Transverse colon (tissue), 4 donors: ENCODE results near the gene ATF3. TPM values are rescaled to one million over a fixed set of nuclear protein-coding genes. Genes with fewer than 3 reads are reported as not detected.
"Not testable (repeated sequence)": the region's sequence is repeated elsewhere in the genome, so short reads cannot be mapped to it uniquely, and the experiment has no call there.

Experiments
- DNase-seq: peaks from one replicate; pipeline ENCODE4 v3.0.0-alpha.2; 2019
- H3K27ac ChIP-seq, 4 donors: fragments of 200-600 bp; sonication (generic); 2 replicates each; pipeline ENCODE4 v1.5.1; 2016 to 2018; ENCODE audit warnings: inconsistent platforms in 4 of 4
- H3K27me3 ChIP-seq: fragments of 200-600 bp; sonication (generic); 2 replicates; pipeline ENCODE4 v1.5.1; 2017; ENCODE audit warnings: inconsistent platforms
- H3K36me3 ChIP-seq, 4 donors: fragments of 200-600 bp; sonication (generic); 2 replicates each; pipeline ENCODE4 v1.5.1; 2017 to 2019; ENCODE audit warnings: inconsistent platforms in 4 of 4
- H3K4me1 ChIP-seq, 4 donors: fragments of 200-600 bp; sonication (generic); 2 replicates each; pipeline ENCODE4 v1.5.1; 2017 to 2020; ENCODE audit warnings: inconsistent platforms in 4 of 4
- H3K4me3 ChIP-seq, 4 donors: fragments of 200-600 bp; sonication (generic); 1 replicate in 1 of 4; 2 replicates in 3 of 4; pipeline versions ENCODE4 v1.5.1 to v1.6.1; 2017 to 2019; ENCODE audit warnings: inconsistent platforms in 4 of 4
- H3K9me3 ChIP-seq, 2 donors: fragments of 200-600 bp; sonication (generic); 2 replicates each; pipeline ENCODE4 v1.5.1; 2017 to 2019; ENCODE audit warnings: inconsistent platforms in 2 of 2
- CTCF ChIP-seq, 5 experiments: fragments of 200-600 bp in 3 of 5; fragments of 450-650 bp in 2 of 5; sonication (generic) in 3 of 5; IDR thresholded peaks; 1 replicate in 2 of 5; 2 replicates in 3 of 5; pipeline ENCODE4 v1.5.1; 2016 to 2017; ENCODE audit warnings: antibody characterized with exemption in 5 of 5, inconsistent platforms in 3 of 5, mild to moderate bottlenecking in 2 of 5, moderate library complexity in 1 of 5
- EP300 ChIP-seq: sonication (generic); formaldehyde crosslinking; IDR thresholded peaks from one replicate; pipeline ENCODE4 v1.6.1; 2017; ENCODE audit warnings: antibody characterized with exemption, low read depth
- POLR2A ChIP-seq: fragments of 450-650 bp; IDR thresholded peaks from one replicate; pipeline ENCODE4 v1.6.1; 2016; ENCODE audit warnings: antibody characterized with exemption, mild to moderate bottlenecking, moderate library complexity
- POLR2AphosphoS5 ChIP-seq, 3 donors: sonication (generic); formaldehyde crosslinking; IDR thresholded peaks; one replicate each; pipeline ENCODE4 v1.6.1; 2016; ENCODE audit warnings: antibody characterized with exemption in 3 of 3
- WGBS, 2 donors: methylation state at CpG; one replicate each; pipeline ENCODE4 v1.1.5; 2018; ENCODE audit warnings: low coverage in 1 of 2; 5-methylcytosine and 5-hydroxymethylcytosine counted together
- in situ Hi-C, 4 donors: fragments of 200-750 bp; cut with MboI; loops; one replicate each; pipeline versions ENCODE4 v1.15.0 to v1.15.1; 2017; ENCODE audit warnings: low sequenced_read_pairs in 3 of 4, low pct_ligation_motif_present in 1 of 4, low pct_unique_long_range_greater_than_20kb in 1 of 4
- intact Hi-C: fragments of 100-400 bp; cut with DNase I; formaldehyde crosslinking; loops from one replicate; pipeline ENCODE4 v1.15.1; 2023; ENCODE audit warnings: low total_unique reads
- total RNA-seq, 4 donors: library from RNA; depleted of rRNA; stranded (reverse); fragments of >200 nt; gene quantifications; one replicate each; pipeline ENCODE4 v1.1.0, GENCODE V29; 2016

The ATF3 gene
- total RNA-seq, 4 donors from 2014 or later = 7.8 to 84.8 (median 46.1) TPM

GRCh38 chr1:212656730-212657129 is 48.2 kb downstream of the ATF3 start:
- TF ChIP-seq CTCF (IDR thresholded peaks at IDR 0.05) (no peak), EP300 (no peak), POLR2A (no peak), POLR2AphosphoS5 (IDR thresholded peaks at IDR 0.05) (no peak)
- Histone ChIP-seq H3K4me3 (no peak overlapping the region), H3K27ac (no peak overlapping the region), H3K9me3 (no peaks in the 10 kb centered on the region), H3K27me3 (peaks cover 3% of the 10 kb centered on the region), H3K36me3 (no peaks in the 10 kb centered on the region), H3K4me1 (no peaks in the 10 kb centered on the region)
- in situ Hi-C loops = loop anchor here (25.0 kb wide), 3 partner anchors 106 to 331 kb away; partner anchors contain the start of genes NSL1 (in 1 of the 4) and TATDN3 (in 1 of the 4)
- intact Hi-C loops = no loop called here
- DNase-seq = no peak
- 74% methylated on average over 5 of the region's 5 CpGs; no CpG with 5 or more reads in 1 of the 2 donors for WGBS, 2 donors

- 64% methylated on average over 7 of the region's 7 CpGs; no CpG with 5 or more reads in 1 of the 2 donors for WGBS, 2 donors
- H3K27me3 ChIP-seq, H3K4me1 ChIP-seq, H3K27ac ChIP-seq, intact Hi-C loops, DNase-seq, H3K9me3 ChIP-seq, H3K4me3 ChIP-seq, H3K36me3 ChIP-seq: not testable (repeated sequence)
- in situ Hi-C loops = loop anchor here (25.0 kb wide), 3 partner anchors 104 to 329 kb away; partner anchors contain the start of genes NSL1 (in 1 of the 4) and TATDN3 (in 1 of the 4)
These were observed 49.7 kb downstream of the ATF3 start for GRCh38 chr1:212658250-212658649.

- 68 to 90% methylated on average over 2 to 11 of the region's 11 CpGs for WGBS, 2 donors
- Histone ChIP-seq H3K4me3 (no peak overlapping the region), H3K36me3 (no peaks in the 10 kb centered on the region), H3K27me3 (no peaks in the 10 kb centered on the region), H3K27ac (peak overlapping the region in 1 of 4 donors; percentile 55), H3K4me1 (peaks cover 3 to 29% (median 20%) of the 10 kb centered on the region in 4 donors), H3K9me3 (no peaks in the 10 kb centered on the region)
- no peak for TF ChIP-seq EP300
- no peak for TF ChIP-seq CTCF (IDR thresholded peaks at IDR 0.05)
- no peak for TF ChIP-seq POLR2AphosphoS5 (IDR thresholded peaks at IDR 0.05)
- TF ChIP-seq POLR2A = no peak
- in situ Hi-C loops = loop anchor here (25.0 kb wide), 3 partner anchors 98 to 323 kb away; partner anchors contain the start of genes NSL1 (in 1 of the 4) and TATDN3 (in 1 of the 4)
- DNase-seq = no peak
- intact Hi-C loops = loop anchor here (10.0 kb wide), 1 partner anchor 120 kb away; no protein-coding TSS in a partner anchor
These were observed 56.0 kb downstream of the ATF3 start for GRCh38 chr1:212664409-212665199.

GRCh38 chr1:212665241-212666115 is 56.9 kb downstream of the ATF3 start:
- in situ Hi-C loops = loop anchor here (25.0 kb wide), 3 partner anchors 97 to 322 kb away; partner anchors contain the start of genes NSL1 (in 1 of the 4) and TATDN3 (in 1 of the 4)
- intact Hi-C loops = loop anchor here (10.0 kb wide), 1 partner anchor 119 kb away; no protein-coding TSS in a partner anchor

More at GRCh38 chr1:212665241-212666115, 56.9 kb downstream of the ATF3 start:
- TF ChIP-seq POLR2AphosphoS5 (IDR thresholded peaks at IDR 0.05) = peak in 1 of 3 donors; percentile 7
- TF ChIP-seq POLR2A = no peak
- TF ChIP-seq EP300 = no peak
- TF ChIP-seq CTCF (IDR thresholded peaks at IDR 0.05) = peak; percentile 93 to 98 (median 95)
- Histone ChIP-seq H3K9me3 (no peaks in the 10 kb centered on the region), H3K4me1 (peaks cover 3 to 29% (median 20%) of the 10 kb centered on the region in 4 donors), H3K36me3 (no peaks in the 10 kb centered on the region), H3K27ac (peak overlapping the region; percentile 55 to 75 (median 68)), H3K4me3 (peak overlapping the region; percentile 35 to 70 (median 46)), H3K27me3 (peaks cover 2% of the 10 kb centered on the region)
- peak; percentile 84 for DNase-seq
- 19 to 50% methylated on average over 2 to 37 of the region's 37 CpGs for WGBS, 2 donors
